WI38 (cell line): ENCODE results near the gene MKNK2.

Source experiments
- H3K4me3 ChIP-seq: 2 replicates; pipeline ENCODE4 v1.5.1; 2011; ENCODE audit warnings: low read depth, mild to moderate bottlenecking, control low read depth, low read length
- CTCF ChIP-seq: IDR thresholded peaks from 2 replicates; pipeline ENCODE4 v1.5.1; 2012; ENCODE audit warnings: low read depth, mild to moderate bottlenecking, control low read depth, low read length

The MKNK2 gene

GRCh38 chr19:2018752-2019151 lies 32.3 kb downstream of the MKNK2 start:
- no peak for TF ChIP-seq CTCF
- H3K4me3 ChIP-seq, result no peak overlapping the region

- peak overlapping the region; percentile 50 for H3K4me3 ChIP-seq
Measured at GRCh38 chr19:2016041-2016807, 34.8 kb downstream of the MKNK2 start.

GRCh38 chr19:2015608-2015950 lies 35.5 kb downstream of the MKNK2 start, which contains the start of gene BTBD2:
Gene BTBD2, minus strand, starts transcription at chr19:2015714. Its CDS starts 11 bp downstream, at chr19:2015703.
- TF ChIP-seq CTCF, result no peak
- peak within 1 kb of the TSS; percentile 64 for H3K4me3 ChIP-seq

More at GRCh38 chr19:2016041-2016807, 34.8 kb downstream of the MKNK2 start:
- TF ChIP-seq CTCF, result no peak

- no peak for TF ChIP-seq CTCF
Measured at GRCh38 chr19:2014731-2015607, 36.1 kb downstream of the MKNK2 start.

GRCh38 chr19:2014131-2014571 lies 36.9 kb downstream of the MKNK2 start:
- TF ChIP-seq CTCF, result no peak
- H3K4me3 ChIP-seq, result no peak overlapping the region

More at GRCh38 chr19:2014731-2015607, 36.1 kb downstream of the MKNK2 start:
- peak overlapping the region; percentile 64 for H3K4me3 ChIP-seq

GRCh38 chr19:2013683-2013961 lies 37.4 kb downstream of the MKNK2 start:
- no peak overlapping the region for H3K4me3 ChIP-seq
- no peak for TF ChIP-seq CTCF
